ENCODE measurements around the gene ZBTB37.
A peak's percentile ranks its signal among the peaks of the same experiment; 100 is the strongest.

Gene ZBTB37

DNA sequence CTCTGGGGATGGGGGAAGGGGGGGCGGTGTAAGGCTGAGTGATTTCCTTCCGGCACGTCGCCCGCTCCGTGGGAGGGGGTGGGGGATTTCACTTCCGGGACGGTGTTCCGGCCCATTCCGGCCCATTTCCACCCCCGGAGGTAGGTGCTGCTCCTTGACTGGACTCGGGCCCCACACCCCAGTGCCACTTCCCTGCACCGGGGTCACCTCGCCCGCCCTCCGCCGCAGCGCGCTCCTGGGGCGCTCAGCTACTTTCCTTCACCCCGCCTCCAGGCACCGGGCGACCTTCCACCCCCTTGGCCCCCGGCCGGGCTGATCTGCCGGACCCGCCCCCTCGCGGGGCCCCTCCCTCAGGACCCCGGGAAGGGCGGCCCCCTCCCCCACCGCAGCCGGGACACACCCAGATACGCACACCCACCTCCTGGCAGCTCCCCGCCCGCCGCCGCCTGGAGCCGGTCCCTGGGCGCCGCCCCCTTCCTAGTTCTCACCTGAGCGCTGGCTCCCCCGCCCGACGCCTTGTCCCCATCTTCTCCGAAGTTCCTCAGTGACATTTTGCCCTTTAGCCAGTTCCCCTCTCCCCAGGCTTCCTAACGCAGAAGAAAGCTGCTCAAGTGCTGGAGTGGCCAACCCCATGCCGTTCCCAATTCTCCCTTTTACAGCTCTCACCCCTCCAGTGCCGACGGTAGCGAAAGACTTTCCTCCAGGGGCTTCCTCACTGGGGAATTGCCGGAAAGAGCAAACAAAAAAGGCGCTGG lies at the start of gene ZBTB37:
Gene ZBTB37 (plus strand): TSS at position 115 of the 755 bp plus-strand sequence. CDS start 1,846 bp downstream, outside the sequence.
- ChIA-PET POLR2A (interaction anchor here (0.6 to 2.4 kb wide), 18 partner anchors 8 to 930 kb away, joined by 3 to 12 read pairs (median 4); partner anchors contain the start of genes DARS2 and KLHL20), CTCF (interaction anchor here (0.5 kb wide), 1 partner anchor 378 kb away, joined by 3 read pairs; no protein-coding TSS in a partner anchor)
- peak; percentile 3; the same call in 1 of the 2 replicates for TF ChIP-seq CTBP1 (IDR thresholded peaks at IDR 0.05; ENCODE audit: borderline replicate concordance)
- no peak for TF ChIP-seq ARNT (IDR thresholded peaks at IDR 0.05)
- peak; percentile 33 for TF ChIP-seq L3MBTL2 (conservative IDR thresholded peaks at IDR 0.05)
- DNase-seq (ENCODE audit: extremely low spot score), result peak; percentile 85

DNA sequence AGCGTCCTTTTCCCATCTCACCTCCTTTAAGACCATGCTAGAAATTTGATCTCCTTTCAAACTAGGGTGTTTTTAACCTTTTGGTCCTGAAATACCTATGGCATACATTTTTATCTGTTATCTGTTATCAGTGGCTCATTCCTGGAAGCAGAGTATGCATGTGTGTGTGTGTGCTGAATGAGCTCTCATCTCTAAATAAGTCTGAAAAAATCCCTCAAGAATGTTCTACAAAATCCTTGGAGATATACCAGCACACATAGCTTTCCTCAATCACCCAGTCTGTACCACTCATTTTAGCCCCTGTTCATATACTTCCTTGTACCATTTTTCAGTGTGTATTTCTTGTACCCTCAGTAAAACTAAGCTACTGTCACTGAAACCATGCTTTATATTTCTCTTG lies 49.7 kb upstream of the ZBTB37 start:
- ChIA-PET CTCF (no interaction called here), POLR2A (no interaction called here)
- no peak for TF ChIP-seq L3MBTL2 (conservative IDR thresholded peaks at IDR 0.05)
- no peak for TF ChIP-seq CTBP1 (IDR thresholded peaks at IDR 0.05; ENCODE audit: borderline replicate concordance)
- TF ChIP-seq TARDBP (IDR thresholded peaks at IDR 0.05), result no peak
- no peak for TF ChIP-seq ARNT (IDR thresholded peaks at IDR 0.05)
- no peak for TF ChIP-seq SP1 (IDR thresholded peaks at IDR 0.05)
- no peak for TF ChIP-seq FOXM1 (IDR thresholded peaks at IDR 0.05; ENCODE audit: borderline replicate concordance)
- TF ChIP-seq FOXA1 (IDR thresholded peaks at IDR 0.05), result no peak
- no peak for TF ChIP-seq LEF1 (IDR thresholded peaks at IDR 0.05; ENCODE audit: borderline replicate concordance)
- no peak for TF ChIP-seq BHLHE40 (IDR thresholded peaks at IDR 0.05; ENCODE audit: borderline replicate concordance)
- TF ChIP-seq SUZ12 (IDR thresholded peaks at IDR 0.05), result no peak
- no peak for DNase-seq (ENCODE audit: extremely low spot score)

GRCh38 chr1:173821680-173822079 lies 46.5 kb upstream of the ZBTB37 start:
- TF ChIP-seq HDGF (IDR thresholded peaks at IDR 0.05; ENCODE audit: borderline replicate concordance) (no peak), ZNF384 (IDR thresholded peaks at IDR 0.05) (0 out of 2 replicates have a peak, but pooled peaks have one; percentile 35)
- POLR2A ChIA-PET, result no interaction called here
- DNase-seq (ENCODE audit: extremely low spot score), result no peak
- CTCF ChIA-PET, result no interaction called here

- DNase-seq (ENCODE audit: extremely low spot score), result no peak
- CTCF ChIA-PET, result no interaction called here
- TF ChIP-seq L3MBTL2 (conservative IDR thresholded peaks at IDR 0.05), result no peak
- TF ChIP-seq ZNF384 (IDR thresholded peaks at IDR 0.05), result peak; percentile 68
- TF ChIP-seq LEF1 (IDR thresholded peaks at IDR 0.05; ENCODE audit: borderline replicate concordance), result no peak
- TF ChIP-seq SP1 (IDR thresholded peaks at IDR 0.05), result no peak
- POLR2A ChIA-PET, result interaction anchor here (0.7 to 3.3 kb wide), 16 partner anchors 10 to 1176 kb away, joined by 3 to 11 read pairs (median 4); partner anchors contain the start of genes CACYBP, KLHL20 and ZBTB37
These were observed 44.3 kb upstream of the ZBTB37 start for GRCh38 chr1:173823781-173824314.

- DNase-seq (ENCODE audit: extremely low spot score), result peak; percentile 90
- CTCF ChIA-PET, result no interaction called here
- POLR2A ChIA-PET, result interaction anchor here (0.7 to 3.3 kb wide), 17 partner anchors 9 to 1176 kb away, joined by 3 to 11 read pairs (median 4); partner anchors contain the start of genes CACYBP, KLHL20 and ZBTB37
- TF ChIP-seq FOXM1 (IDR thresholded peaks at IDR 0.05; ENCODE audit: borderline replicate concordance) (peak; percentile 88; the same call in 1 of the 2 replicates), ARNT (IDR thresholded peaks at IDR 0.05) (no peak), ZNF384 (IDR thresholded peaks at IDR 0.05) (no peak), NFRKB (IDR thresholded peaks at IDR 0.05) (peak; percentile 76), ELF4 (IDR thresholded peaks at IDR 0.05) (peak; percentile 77), L3MBTL2 (conservative IDR thresholded peaks at IDR 0.05) (peak; percentile 80), BHLHE40 (IDR thresholded peaks at IDR 0.05; ENCODE audit: borderline replicate concordance) (no peak)
These were observed 43.7 kb upstream of the ZBTB37 start, which contains the start of the genes CENPL and DARS2 for GRCh38 chr1:173824315-173825081. TSS of gene CENPL (minus strand) at chr1:173824883. CDS start at chr1:173811299, 13,584 bp downstream. TSS of gene DARS2 (plus strand) at chr1:173824673. CDS start at chr1:173825230, 557 bp downstream.

DNA sequence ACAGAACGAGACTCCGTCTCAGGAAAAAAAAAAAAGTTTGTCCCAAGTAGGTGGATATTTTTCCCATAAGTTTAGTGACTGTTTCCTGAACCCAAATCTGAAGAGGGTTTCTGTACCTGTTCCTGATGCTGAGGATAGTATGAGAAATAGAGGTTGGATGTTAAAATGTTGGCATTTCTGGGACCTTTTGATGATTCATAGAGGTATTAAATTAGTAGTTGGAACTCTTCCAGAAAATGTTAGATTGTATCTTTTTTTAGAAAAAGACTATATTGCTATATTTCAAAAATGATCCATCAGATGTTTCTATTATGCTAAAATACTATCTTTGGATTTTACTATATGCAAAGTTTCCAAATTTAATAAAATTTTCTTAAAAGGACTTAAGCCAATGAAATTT lies 40.6 kb upstream of the ZBTB37 start:
- DNase-seq (ENCODE audit: extremely low spot score), result no peak
- ChIA-PET CTCF (no interaction called here), POLR2A (no interaction called here)
- no peak for TF ChIP-seq ELF4 (IDR thresholded peaks at IDR 0.05)
- TF ChIP-seq LEF1 (IDR thresholded peaks at IDR 0.05; ENCODE audit: borderline replicate concordance), result no peak
- no peak for TF ChIP-seq SUZ12 (IDR thresholded peaks at IDR 0.05)
- TF ChIP-seq ARNT (IDR thresholded peaks at IDR 0.05), result no peak
- TF ChIP-seq PKNOX1 (IDR thresholded peaks at IDR 0.05), result no peak
- no peak for TF ChIP-seq SP1 (IDR thresholded peaks at IDR 0.05)
- no peak for TF ChIP-seq BHLHE40 (IDR thresholded peaks at IDR 0.05; ENCODE audit: borderline replicate concordance)
- no peak for TF ChIP-seq FOXA1 (IDR thresholded peaks at IDR 0.05)
- no peak for TF ChIP-seq ZNF384 (IDR thresholded peaks at IDR 0.05)
- TF ChIP-seq CTBP1 (IDR thresholded peaks at IDR 0.05; ENCODE audit: borderline replicate concordance), result no peak
- no peak for TF ChIP-seq HDGF (IDR thresholded peaks at IDR 0.05; ENCODE audit: borderline replicate concordance)
- no peak for TF ChIP-seq FOXM1 (IDR thresholded peaks at IDR 0.05; ENCODE audit: borderline replicate concordance)
- no peak for TF ChIP-seq NFRKB (IDR thresholded peaks at IDR 0.05)
- no peak for TF ChIP-seq TARDBP (IDR thresholded peaks at IDR 0.05)

- TF ChIP-seq FOXM1 (IDR thresholded peaks at IDR 0.05; ENCODE audit: borderline replicate concordance) (no peak), NFRKB (IDR thresholded peaks at IDR 0.05) (no peak), L3MBTL2 (conservative IDR thresholded peaks at IDR 0.05) (no peak), ARNT (IDR thresholded peaks at IDR 0.05) (no peak), BHLHE40 (IDR thresholded peaks at IDR 0.05; ENCODE audit: borderline replicate concordance) (no peak), SUZ12 (IDR thresholded peaks at IDR 0.05) (no peak), ELF4 (IDR thresholded peaks at IDR 0.05) (no peak), TARDBP (IDR thresholded peaks at IDR 0.05) (no peak), ZNF384 (IDR thresholded peaks at IDR 0.05) (no peak), SP1 (IDR thresholded peaks at IDR 0.05) (no peak), HDGF (IDR thresholded peaks at IDR 0.05; ENCODE audit: borderline replicate concordance) (no peak), FOXA1 (IDR thresholded peaks at IDR 0.05) (no peak), FOXK2 (IDR thresholded peaks at IDR 0.05) (no peak), CTBP1 (IDR thresholded peaks at IDR 0.05; ENCODE audit: borderline replicate concordance) (no peak), LEF1 (IDR thresholded peaks at IDR 0.05; ENCODE audit: borderline replicate concordance) (no peak), PKNOX1 (IDR thresholded peaks at IDR 0.05) (no peak)
- ChIA-PET CTCF (no interaction called here), POLR2A (no interaction called here)
- DNase-seq (ENCODE audit: extremely low spot score), result no peak
These were observed 35.4 kb upstream of the ZBTB37 start for GRCh38 chr1:173832748-173833147.

Measured in HEK293T (cell line).